GM23248 (cell line): ENCODE data around the gene URAD.

Source experiments
- EZH2 ChIP-seq: fragments of 200-600 bp; sonication (generic); IDR thresholded peaks from 2 replicates; pipeline ENCODE4 v1.6.1; 2018; ENCODE audit warnings: antibody characterized with exemption, mild to moderate bottlenecking; ENCODE audit not compliant: insufficient read depth, poor library complexity, severe bottlenecking
- EZH2phosphoT487 ChIP-seq: fragments of 200-600 bp; sonication (generic); IDR thresholded peaks from 2 replicates; pipeline ENCODE4 v1.6.1; 2018; ENCODE audit warnings: antibody characterized with exemption, moderate library complexity, mild to moderate bottlenecking, low read depth; ENCODE audit not compliant: insufficient read depth

DNA sequence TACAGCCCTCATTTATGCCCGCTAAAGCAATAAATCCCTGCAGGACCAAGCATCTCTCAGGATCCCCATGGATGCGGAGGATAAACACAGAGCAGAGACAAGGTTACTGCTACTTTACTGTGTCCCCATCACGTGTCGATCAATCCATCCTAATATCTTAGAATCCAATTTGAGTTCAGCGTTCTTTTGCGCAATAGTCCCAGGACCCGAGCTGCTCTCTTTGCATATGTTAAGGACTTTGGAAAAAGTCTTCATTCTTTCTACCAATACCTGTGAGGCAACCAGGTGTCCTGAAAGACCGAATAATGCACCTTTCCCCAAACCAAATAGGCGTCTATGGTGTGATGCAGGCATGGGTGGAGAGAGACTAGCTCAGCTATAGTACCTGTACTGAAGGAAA, 38.0 kb upstream of the URAD start:
- TF ChIP-seq EZH2 (no peak), EZH2phosphoT487 (no peak)
